Activated T-cell treated with anti-CD3 and anti-CD28 coated beads, Interleukin-2, amount 50 U/mL, for 24 hours (primary cell): Measurements from ENCODE around the gene IFT52.

Source experiments
- DNase-seq: peaks from one replicate; pipeline ENCODE4 v3.0.0-alpha.2; 2020
- H3K27ac Mint-ChIP-seq: 2 replicates; pipeline ENCODE4 v1.8.0; 2020; ENCODE audit warnings: mild to moderate bottlenecking, mixed read lengths
- H3K27me3 Mint-ChIP-seq: 2 replicates; pipeline ENCODE4 v1.8.0; 2020; ENCODE audit warnings: mixed read lengths
- H3K36me3 Mint-ChIP-seq: 2 replicates; pipeline ENCODE4 v1.8.0; 2020; ENCODE audit warnings: low read depth, mixed read lengths
- H3K4me1 Mint-ChIP-seq: 2 replicates; pipeline ENCODE4 v1.8.0; 2020; ENCODE audit warnings: low read depth, mixed read lengths
- H3K4me3 Mint-ChIP-seq: 2 replicates; pipeline ENCODE4 v1.8.0; 2020; ENCODE audit warnings: mild to moderate bottlenecking, moderate library complexity, mixed read lengths
- H3K9me3 Mint-ChIP-seq: 2 replicates; pipeline ENCODE4 v1.8.0; 2020; ENCODE audit warnings: mixed read lengths

IFT52 gene, protein sequence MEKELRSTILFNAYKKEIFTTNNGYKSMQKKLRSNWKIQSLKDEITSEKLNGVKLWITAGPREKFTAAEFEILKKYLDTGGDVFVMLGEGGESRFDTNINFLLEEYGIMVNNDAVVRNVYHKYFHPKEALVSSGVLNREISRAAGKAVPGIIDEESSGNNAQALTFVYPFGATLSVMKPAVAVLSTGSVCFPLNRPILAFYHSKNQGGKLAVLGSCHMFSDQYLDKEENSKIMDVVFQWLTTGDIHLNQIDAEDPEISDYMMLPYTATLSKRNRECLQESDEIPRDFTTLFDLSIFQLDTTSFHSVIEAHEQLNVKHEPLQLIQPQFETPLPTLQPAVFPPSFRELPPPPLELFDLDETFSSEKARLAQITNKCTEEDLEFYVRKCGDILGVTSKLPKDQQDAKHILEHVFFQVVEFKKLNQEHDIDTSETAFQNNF

DNA sequence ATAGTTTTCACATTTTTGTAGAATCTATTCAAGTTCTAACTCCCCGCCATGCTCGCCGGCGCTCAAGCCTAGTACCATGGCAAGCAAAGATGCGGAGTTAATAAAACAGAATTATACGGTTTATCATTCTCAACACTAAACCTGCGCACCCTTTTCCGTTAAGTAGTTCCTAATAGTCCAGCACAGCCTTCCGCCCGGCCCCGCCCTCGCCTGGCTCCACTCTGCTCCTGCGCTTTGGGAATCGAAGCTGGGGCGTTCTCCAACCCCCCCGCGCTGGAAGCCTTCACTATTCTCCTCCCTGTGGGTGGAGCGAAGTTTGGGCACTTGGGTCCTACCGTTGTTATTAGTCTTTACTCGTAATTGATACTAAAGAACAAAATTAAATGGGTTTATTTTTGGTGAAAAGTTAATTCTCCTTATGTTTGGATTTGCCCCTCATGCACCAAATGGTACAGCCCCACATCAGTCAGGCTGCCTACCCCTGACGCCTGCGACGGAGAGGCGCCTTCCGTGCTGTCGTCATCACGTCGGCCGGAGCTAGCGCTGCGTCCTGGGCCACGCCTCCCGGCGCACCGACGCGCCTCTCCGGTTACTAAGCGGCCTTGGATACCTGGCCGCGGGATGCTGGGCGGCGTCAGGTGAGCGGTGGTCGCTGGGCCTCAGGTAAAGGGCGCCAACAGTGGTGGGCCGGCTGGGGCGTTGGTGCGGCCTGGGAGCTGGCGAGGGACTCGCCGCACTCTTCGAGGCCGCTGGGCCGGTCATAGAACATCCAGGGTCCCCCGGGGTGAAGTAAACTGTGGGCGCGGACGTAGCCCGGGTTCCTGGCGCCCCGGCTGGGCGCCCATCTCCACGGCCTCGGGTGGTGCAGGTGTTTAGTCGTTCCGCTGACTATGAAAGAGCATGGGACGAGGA is at the start of gene IFT52:
TSS of gene IFT52 (plus strand) at position 546 of the 912 bp plus-strand sequence. CDS start 3,762 bp downstream, outside the sequence.
- Mint-ChIP-seq H3K4me1 (peaks cover 16% of the 10 kb centered on the region), H3K27ac (peak within 1 kb of the TSS; percentile 98), H3K4me3 (peak within 1 kb of the TSS; percentile 92), H3K27me3 (no peaks in the 10 kb centered on the region), H3K9me3 (no peaks in the 10 kb centered on the region), H3K36me3 (peaks cover 15% of the 10 kb centered on the region)
- DNase-seq: peak; percentile 91

GRCh38 chr20:43541214-43541613 is 49.5 kb upstream of the IFT52 start:
- H3K4me3 Mint-ChIP-seq: no peak overlapping the region
- no peak for DNase-seq
- no peaks in the 10 kb centered on the region for H3K9me3 Mint-ChIP-seq
- H3K36me3 Mint-ChIP-seq: peaks cover 10% of the 10 kb centered on the region
- H3K27ac Mint-ChIP-seq: no peak overlapping the region
- H3K4me1 Mint-ChIP-seq: no peaks in the 10 kb centered on the region
- H3K27me3 Mint-ChIP-seq: no peaks in the 10 kb centered on the region

- DNase-seq: no peak
- Mint-ChIP-seq H3K27ac (no peak overlapping the region), H3K27me3 (no peaks in the 10 kb centered on the region), H3K36me3 (peaks cover 10% of the 10 kb centered on the region), H3K4me1 (no peaks in the 10 kb centered on the region), H3K9me3 (no peaks in the 10 kb centered on the region), H3K4me3 (no peak overlapping the region)
Observed at GRCh38 chr20:43542161-43542560, 48.6 kb upstream of the IFT52 start.

DNA sequence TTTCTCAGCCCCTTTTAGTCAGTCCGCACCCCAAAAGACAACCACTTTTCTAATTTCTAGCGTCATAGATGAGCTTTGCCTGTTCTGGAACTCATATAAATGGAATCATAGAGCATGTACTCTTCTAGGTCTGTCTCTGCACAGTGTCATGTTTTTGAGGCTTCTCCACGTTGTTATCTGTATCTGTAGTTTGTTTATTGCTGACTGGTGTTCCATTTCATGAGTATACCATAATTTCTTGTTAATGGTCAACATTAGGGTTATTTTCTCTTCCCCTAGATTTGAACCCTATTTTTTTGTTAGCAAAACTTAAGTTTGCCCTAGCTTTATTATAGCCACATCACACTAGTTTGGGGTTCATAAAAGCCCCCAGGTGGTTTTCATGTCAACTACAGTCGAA is 48.1 kb upstream of the IFT52 start:
- DNase-seq: no peak
- no peak overlapping the region for H3K4me3 Mint-ChIP-seq
- no peak overlapping the region for H3K27ac Mint-ChIP-seq
- H3K4me1 Mint-ChIP-seq: no peaks in the 10 kb centered on the region
- H3K9me3 Mint-ChIP-seq: no peaks in the 10 kb centered on the region
- H3K27me3 Mint-ChIP-seq: no peaks in the 10 kb centered on the region
- peaks cover 14% of the 10 kb centered on the region for H3K36me3 Mint-ChIP-seq

- H3K4me3 Mint-ChIP-seq: no peak overlapping the region
- H3K9me3 Mint-ChIP-seq: no peaks in the 10 kb centered on the region
- no peak overlapping the region for H3K27ac Mint-ChIP-seq
- DNase-seq: no peak
- no peaks in the 10 kb centered on the region for H3K27me3 Mint-ChIP-seq
- H3K36me3 Mint-ChIP-seq: peaks cover 14% of the 10 kb centered on the region
- H3K4me1 Mint-ChIP-seq: no peaks in the 10 kb centered on the region
Observed at GRCh38 chr20:43543138-43543537, 47.6 kb upstream of the IFT52 start.

DNA sequence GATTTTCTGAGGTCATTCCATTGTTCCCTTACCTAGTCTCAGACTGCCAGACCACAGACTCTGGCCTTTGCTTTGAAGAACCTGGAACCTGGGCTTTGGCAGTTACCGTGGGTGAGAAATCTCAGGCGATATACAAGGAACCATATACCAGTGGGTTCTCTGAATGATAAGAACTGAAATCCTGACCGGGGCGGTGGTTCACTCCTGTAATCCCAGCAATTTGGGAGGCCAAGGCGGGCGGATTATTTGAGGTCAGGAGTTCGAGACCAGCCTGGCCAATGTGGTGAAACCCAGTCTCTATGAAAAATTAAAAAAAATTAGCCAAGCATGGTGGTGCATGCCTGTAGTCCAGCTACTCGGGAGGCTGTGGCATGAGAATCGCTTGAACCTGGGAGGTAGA is 46.2 kb upstream of the IFT52 start:
- DNase-seq: no peak
- no peak overlapping the region for H3K4me3 Mint-ChIP-seq
- no peak overlapping the region for H3K27ac Mint-ChIP-seq
- H3K4me1 Mint-ChIP-seq: no peaks in the 10 kb centered on the region
- no peaks in the 10 kb centered on the region for H3K27me3 Mint-ChIP-seq
- H3K9me3 Mint-ChIP-seq: no peaks in the 10 kb centered on the region
- H3K36me3 Mint-ChIP-seq: peaks cover 14% of the 10 kb centered on the region

GRCh38 chr20:43545837-43546578 is 44.7 kb upstream of the IFT52 start:
- no peaks in the 10 kb centered on the region for H3K4me1 Mint-ChIP-seq
- no peaks in the 10 kb centered on the region for H3K27me3 Mint-ChIP-seq
- no peak overlapping the region for H3K27ac Mint-ChIP-seq
- no peak for DNase-seq
- H3K4me3 Mint-ChIP-seq: no peak overlapping the region
- no peaks in the 10 kb centered on the region for H3K9me3 Mint-ChIP-seq
- H3K36me3 Mint-ChIP-seq: peaks cover 14% of the 10 kb centered on the region

GRCh38 chr20:43548273-43548880 is 42.4 kb upstream of the IFT52 start:
- Mint-ChIP-seq H3K27me3 (no peaks in the 10 kb centered on the region), H3K27ac (no peak overlapping the region), H3K36me3 (peaks cover 10% of the 10 kb centered on the region), H3K9me3 (no peaks in the 10 kb centered on the region), H3K4me3 (no peak overlapping the region), H3K4me1 (no peaks in the 10 kb centered on the region)
- no peak for DNase-seq

- no peak for DNase-seq
- no peak overlapping the region for H3K27ac Mint-ChIP-seq
- H3K36me3 Mint-ChIP-seq: peaks cover 8% of the 10 kb centered on the region
- H3K27me3 Mint-ChIP-seq: no peaks in the 10 kb centered on the region
- no peaks in the 10 kb centered on the region for H3K9me3 Mint-ChIP-seq
- H3K4me3 Mint-ChIP-seq: no peak overlapping the region
- H3K4me1 Mint-ChIP-seq: no peaks in the 10 kb centered on the region
Observed at GRCh38 chr20:43549416-43550065, 41.2 kb upstream of the IFT52 start.

DNA sequence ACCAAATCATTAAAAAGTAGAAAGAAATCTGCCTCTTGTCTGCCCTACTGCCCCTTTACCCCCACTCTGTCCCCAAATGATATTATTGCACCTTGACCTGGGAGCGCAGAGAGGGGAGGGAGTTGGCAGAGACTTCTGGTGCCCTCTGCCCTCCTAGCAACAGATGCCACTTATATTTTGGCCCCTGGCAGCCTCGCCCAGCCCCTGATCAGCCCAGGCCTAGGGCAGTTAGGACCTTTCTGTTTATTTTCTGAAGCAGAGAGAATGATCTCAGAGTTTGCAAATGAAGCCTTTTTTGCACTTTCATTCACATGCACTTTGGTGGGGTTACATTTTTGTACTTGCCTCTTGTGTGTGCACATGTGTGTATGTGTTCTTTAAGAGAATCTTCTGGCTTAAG is 40.3 kb upstream of the IFT52 start:
- Mint-ChIP-seq H3K27ac (no peak overlapping the region), H3K4me3 (no peak overlapping the region), H3K4me1 (no peaks in the 10 kb centered on the region), H3K36me3 (peaks cover 8% of the 10 kb centered on the region), H3K27me3 (no peaks in the 10 kb centered on the region), H3K9me3 (no peaks in the 10 kb centered on the region)
- DNase-seq: no peak

- no peak for DNase-seq
- H3K9me3 Mint-ChIP-seq: no peaks in the 10 kb centered on the region
- no peaks in the 10 kb centered on the region for H3K36me3 Mint-ChIP-seq
- H3K4me3 Mint-ChIP-seq: no peak overlapping the region
- no peaks in the 10 kb centered on the region for H3K4me1 Mint-ChIP-seq
- no peaks in the 10 kb centered on the region for H3K27me3 Mint-ChIP-seq
- H3K27ac Mint-ChIP-seq: no peak overlapping the region
Observed at GRCh38 chr20:43554369-43554768, 36.4 kb upstream of the IFT52 start.

GRCh38 chr20:43558412-43559146 is 32.2 kb upstream of the IFT52 start, which contains the start of gene SGK2:
TSS of gene SGK2 (plus strand) at chr20:43559027. CDS start at chr20:43566496, 7,469 bp downstream.
- Mint-ChIP-seq H3K4me3 (no peak within 1 kb of the TSS), H3K27me3 (no peaks in the 10 kb centered on the region), H3K36me3 (no peaks in the 10 kb centered on the region), H3K4me1 (no peaks in the 10 kb centered on the region), H3K27ac (no peak within 1 kb of the TSS), H3K9me3 (no peaks in the 10 kb centered on the region)
- no peak for DNase-seq
